ENCODE data around the gene HOXA7.

GRCh38 chr7:27145914-27146412 is 10.5 kb downstream of the HOXA7 start:
- TF ChIP-seq CTCF (IDR thresholded peaks at IDR 0.05; ENCODE audit: control extremely low read depth in 1 of 3, insufficient read depth in 1 of 3, low read depth in 1 of 3, low read length in 3 of 3) (no peak), POLR2AphosphoS5 (IDR thresholded peaks at IDR 0.05; ENCODE audit: low read depth, low read length) (no peak), RAD21 (IDR thresholded peaks at IDR 0.05 in 1 of 2, conservative IDR thresholded peaks at IDR 0.05 in 1 of 2; ENCODE audit: low read depth in 2 of 2, low read length in 2 of 2) (no peak)

Data from H1 (cell line).